HG02981 (cell line): ENCODE data around the gene ZDHHC7.
"Not testable (repeated sequence)": the region's sequence is repeated elsewhere in the genome, so short reads cannot be mapped to it uniquely, and the experiment has no call there.

Experiments
- ATAC-seq: cut with Tn5 transposase; IDR thresholded peaks from one replicate; pipeline ENCODE4 v1.9.1; 2021; ENCODE audit warnings: mild to moderate bottlenecking, moderate library complexity; ENCODE audit not compliant: unreplicated experiment

The ZDHHC7 gene

DNA sequence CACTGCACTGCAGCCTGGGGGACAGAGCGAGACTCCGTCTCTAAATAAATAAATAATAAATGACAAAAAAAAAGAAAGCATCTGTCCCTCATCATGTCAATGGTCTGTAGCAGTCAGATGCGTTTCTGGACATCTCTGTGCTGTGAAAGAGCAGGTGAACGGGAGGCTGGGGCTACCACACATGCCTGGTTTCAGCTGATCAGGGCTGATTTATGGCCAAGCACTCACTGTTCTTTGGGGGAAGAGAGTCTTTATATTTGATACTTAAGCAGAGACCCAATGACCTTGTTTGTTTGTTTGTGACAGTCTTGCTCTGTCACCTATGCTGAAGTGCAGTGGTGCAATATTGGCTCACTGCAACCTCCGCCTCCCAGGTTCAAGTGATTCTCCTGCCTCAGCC is 33.7 kb upstream of the ZDHHC7 start:
- ATAC-seq: no peak

DNA sequence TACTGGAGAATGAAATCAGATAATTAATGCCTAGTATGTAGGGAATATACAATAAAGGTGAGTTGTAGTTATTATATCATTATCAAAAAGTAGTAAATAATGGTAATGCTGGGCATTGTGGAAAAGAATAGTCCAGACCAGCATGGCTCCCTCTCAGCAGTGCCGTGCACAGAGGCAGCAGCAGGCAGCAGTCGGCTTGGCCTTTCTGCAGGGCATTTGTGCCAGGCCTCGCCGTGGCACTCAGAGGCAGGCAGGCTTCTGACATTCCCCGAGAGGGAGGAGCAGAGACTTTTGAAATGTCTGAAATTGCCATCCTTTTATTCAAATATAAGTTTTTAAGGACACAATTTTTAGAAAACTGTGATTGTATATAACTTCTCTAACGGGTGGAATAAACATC is 31.3 kb upstream of the ZDHHC7 start:
- ATAC-seq: no peak

DNA sequence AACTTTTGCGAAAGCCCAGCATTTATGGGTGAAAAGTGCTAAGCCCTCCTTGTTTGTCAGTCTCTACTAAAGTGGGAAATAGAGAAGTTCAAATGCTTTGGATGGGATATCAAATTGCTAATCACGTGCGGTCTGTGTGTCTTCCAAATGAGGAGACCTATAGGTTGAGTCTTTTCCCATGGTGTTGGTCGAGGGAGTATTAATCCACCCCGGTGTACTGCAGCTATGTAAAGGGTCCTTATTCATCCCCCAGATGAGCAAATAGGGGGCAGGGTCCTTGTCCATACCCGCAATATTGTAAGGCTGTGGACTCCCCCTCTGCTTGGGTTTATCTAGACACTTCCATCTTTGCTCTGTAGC is 30.8 kb upstream of the ZDHHC7 start:
- no peak for ATAC-seq

GRCh38 chr16:85041219-85042166 is 30.2 kb upstream of the ZDHHC7 start:
- no peak for ATAC-seq

DNA sequence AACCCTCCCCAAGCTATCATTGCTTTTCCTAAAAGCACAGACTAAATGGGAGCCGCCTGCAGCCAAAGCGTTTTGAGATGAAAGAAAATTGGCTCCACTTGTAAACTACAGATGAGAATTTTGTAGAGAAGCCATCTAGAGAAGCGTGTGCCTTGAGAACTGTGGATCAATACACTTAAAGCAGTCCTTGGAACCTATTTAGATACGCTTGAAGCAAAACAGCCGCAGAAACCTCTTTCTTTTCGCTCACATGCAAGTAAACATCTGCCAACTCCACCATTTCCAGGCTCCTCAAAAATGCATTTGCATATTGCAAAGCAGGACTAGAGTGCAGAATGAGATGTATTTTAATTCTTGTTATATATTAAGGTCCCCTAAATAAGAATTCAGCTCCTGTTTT is 29.4 kb upstream of the ZDHHC7 start:
- ATAC-seq: no peak

DNA sequence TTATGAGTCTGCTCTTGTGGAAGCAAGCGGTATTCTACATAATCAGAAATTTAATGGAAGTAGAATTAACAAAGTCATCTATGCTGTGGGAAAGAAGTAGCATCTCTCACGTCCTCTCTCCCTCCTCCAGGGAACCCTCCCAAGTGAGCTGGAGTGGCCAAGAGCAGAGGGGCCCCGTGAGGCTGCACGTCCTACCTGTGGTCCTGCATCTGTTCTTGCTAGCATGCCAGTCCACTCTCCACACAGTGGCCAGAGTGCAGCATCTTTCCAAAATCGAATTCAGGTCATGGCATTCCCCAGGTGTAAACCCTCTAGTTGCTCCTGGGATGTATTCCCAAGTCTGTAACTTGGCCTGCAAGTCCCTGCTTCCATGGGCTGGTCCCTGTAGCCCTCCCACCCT is 26.4 kb upstream of the ZDHHC7 start:
- no peak for ATAC-seq

DNA sequence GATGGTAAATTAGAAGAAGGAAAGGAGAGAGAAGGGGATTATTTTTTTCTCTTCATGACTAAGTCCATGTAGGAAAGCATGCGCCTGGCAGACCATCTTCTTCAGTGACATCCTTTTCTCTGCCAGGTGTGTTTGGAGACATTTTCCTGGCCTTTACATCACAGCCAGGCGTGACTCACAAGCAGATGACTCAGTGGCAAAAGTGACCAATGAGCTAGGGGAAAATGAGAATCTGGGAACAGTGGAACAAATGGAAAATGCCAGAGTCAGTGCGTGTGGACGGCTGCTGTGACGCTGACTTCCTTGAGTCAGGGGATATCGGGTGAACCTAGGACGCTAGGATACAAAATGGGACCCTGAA is 25.7 kb upstream of the ZDHHC7 start:
- no peak for ATAC-seq

DNA sequence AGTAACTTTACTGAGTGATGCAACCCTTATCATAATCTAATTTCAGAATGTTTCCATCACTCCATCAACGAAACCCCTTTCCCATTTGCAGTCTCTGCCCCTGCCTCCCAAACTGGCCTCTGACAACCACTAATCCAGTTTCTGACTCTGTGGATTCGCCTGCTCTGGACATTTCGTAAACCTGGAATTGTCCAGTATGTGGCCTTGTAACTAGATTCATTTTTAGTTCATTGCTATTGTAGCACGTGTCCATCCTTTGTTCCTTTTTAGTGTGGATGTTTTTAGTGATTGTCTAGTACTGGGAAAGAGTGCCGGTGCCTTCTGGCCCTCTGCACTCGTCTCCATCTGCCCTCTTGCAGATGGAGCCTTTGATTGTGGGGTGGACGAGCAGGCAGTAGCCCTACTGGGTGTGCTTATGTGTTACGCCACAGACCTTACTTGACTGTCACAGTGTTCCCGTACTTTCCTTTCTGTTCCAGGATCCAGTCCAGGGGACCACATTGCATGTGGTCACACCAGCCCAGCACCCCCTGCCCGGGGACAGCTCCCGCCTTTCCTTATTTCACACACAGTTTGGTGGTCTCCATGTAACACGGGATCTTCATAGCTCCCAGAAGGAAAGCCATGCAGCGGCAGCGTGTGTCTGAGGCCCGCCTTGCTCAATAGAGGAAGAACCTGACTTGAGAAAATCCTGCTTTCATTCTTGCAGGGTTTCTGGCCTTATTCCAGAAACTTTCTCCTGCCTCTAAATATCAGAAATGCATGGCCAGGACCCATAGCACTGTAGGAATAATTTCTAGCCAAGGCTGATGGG is 25.1 kb upstream of the ZDHHC7 start:
- ATAC-seq: no peak

GRCh38 chr16:85034591-85035433 is 23.5 kb upstream of the ZDHHC7 start:
- no peak for ATAC-seq

- no peak for ATAC-seq
These were observed 21.8 kb upstream of the ZDHHC7 start for GRCh38 chr16:85033171-85033570.

DNA sequence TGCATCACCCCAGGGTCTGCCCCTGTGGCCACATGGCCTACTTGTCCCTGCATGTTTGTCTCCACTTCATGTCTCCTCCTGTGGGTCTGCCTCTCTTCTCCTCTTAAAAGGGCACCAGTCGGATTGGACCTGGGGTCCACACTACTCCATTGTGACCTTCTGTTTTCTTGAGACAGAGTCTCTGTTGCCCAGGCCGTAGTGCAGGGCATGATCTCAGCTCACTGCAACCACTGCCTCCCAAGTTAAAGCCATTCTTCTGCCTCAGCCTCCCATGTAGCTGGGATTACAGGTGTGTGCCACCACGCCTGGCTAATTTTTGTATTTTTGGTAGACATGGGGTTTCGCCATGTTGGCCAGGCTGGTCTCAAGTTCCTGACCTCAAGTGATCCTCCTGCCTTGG is 20.9 kb upstream of the ZDHHC7 start:
- not testable (repeated sequence) for ATAC-seq

DNA sequence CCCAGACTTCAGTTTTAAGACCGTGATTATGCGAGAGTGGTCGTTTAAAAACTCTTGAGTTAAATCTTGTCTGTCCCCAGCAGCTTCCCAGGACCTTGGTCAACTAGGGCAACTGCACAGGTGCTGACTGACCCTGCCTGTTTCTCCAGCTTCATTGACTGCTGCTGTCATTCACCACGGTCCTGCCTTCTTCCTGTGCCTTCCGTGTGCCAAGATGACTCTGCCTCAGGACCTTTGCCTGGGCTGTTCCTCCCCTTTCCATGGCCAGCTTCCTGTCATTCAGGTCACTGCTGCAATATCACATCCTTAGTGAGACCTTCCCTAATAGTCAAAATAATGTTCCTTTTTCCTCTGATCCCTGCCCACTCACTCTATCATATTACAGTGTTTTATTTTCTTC is 20.1 kb upstream of the ZDHHC7 start:
- no peak for ATAC-seq

DNA sequence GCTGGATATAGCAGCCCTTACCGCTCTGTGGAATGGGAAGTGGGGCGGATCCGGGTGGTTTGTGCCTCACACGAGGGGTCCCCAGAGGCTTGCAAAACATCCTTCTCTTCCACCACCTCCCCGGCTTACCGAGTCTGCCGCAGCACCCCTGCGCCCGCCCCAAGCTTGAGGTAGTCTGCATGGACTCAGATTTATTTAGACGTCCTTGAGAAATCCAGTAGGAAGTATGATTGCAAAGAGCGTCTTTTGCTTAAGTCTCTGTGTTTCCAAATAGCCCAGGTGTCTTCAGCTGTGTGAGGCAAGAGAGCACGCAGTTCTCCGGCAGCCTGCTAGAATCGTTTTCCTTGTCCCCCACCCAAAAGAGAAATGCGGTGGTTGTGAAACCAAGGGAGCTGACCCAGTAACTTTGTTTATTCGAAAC is 18.7 kb upstream of the ZDHHC7 start:
- ATAC-seq: no peak

GRCh38 chr16:85029408-85029784 is 18.1 kb upstream of the ZDHHC7 start:
- ATAC-seq: no peak

DNA sequence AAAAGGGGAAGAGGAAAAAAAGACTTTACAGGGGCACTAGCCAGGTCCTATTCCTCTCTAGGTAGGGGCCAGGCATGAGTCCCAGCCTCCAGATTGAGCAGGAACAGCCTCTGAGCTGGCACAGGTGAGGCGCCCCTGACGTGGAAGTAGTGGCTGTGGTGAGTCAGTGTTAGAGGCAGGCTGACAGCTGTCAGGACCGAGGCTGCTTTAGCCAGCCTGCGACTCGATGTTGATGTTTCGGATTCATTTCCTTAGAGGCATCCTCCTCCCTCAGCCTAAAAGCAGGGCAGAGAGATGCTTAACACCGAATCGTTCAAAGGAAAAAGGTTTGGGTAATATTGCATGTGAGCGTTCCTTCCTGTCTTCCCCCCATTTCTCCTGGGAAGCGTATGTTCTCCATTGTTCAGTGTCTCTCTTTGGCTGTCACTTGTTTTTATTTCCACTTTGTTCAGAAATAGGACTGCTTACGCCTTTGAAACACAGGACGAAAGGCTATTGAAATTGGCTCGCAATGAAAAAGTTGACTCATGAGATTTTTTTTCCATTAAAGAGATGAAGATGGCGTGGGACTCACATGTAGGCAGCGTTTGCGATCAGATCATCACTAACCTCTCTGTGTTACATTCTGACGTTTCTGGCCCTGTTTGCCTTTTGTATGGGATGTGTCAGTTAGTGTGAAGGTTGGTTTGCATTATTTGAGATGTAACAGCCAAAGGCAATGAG is 17.5 kb upstream of the ZDHHC7 start:
- no peak for ATAC-seq

DNA sequence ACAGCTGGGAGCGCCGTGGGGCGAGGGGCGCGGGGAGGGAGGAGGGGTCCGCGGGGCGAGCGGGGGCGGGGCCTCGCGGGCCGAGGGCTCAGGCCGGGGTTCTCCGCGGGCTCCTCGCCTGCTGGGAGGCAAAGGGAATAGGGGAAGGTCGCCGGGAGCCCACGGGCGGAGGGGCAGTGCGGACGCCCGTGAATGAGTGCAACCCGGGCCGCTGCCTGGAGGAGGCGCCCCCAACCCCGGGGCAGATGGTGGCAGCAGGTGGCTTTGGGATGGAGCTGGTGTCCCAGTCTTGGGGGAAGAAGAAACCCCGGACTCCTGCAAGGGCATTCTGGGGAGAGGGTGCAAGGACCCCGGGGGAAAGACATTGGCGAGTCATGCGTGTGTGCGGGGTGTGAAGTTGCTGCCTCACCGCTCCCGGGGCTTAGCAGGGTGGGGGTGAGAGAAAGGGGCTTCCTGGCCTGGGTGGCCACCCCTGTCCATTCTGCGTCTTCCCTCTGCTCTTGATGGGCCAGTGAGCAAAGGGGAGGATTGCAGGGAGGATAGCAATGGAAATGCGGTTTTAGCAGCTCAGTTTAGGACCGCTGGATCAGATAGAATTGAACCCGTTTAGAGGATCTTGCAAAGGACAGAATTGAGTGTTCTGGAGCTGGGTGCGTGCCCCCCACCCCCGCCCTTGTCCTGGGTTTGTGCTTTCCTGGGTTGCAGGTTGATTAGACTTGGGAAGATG is 16.8 kb upstream of the ZDHHC7 start:
- ATAC-seq: peak; percentile 3

- ATAC-seq: peak; percentile 82
These were observed 16.1 kb upstream of the ZDHHC7 start, which contains the start of gene KIAA0513 for GRCh38 chr16:85027349-85027957. KIAA0513 (plus strand) TSS chr16:85027795; CDS start chr16:85067072, 39,277 bp downstream.

DNA sequence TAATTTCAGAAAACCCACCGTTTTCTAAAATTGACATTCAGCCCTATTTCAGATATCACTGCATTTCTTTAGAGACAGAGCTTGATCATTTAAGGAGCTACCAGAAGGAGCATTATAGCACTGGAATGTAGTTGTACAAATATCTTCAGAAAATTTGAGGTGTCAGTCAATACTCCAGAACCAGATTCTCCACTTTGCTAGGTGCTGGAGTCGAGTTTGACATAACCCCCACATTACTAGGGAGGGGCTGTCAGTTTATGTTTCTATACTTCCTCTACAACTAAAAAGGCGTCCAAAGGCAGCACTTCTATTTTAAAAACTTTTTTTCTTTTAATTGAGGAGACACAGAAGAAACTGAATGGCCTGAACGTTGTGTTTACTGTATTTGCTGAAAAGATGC is 15.4 kb upstream of the ZDHHC7 start:
- no peak for ATAC-seq
